Caco-2 (cell line): Measurements from ENCODE around the gene RSPO1. TPM values are rescaled to one million over a fixed set of nuclear protein-coding genes. Genes with fewer than 3 reads are reported as not detected.

Experiments used
- BruUV-seq: library from RNA; stranded (reverse); fragments of 400-500 nt; replicated peaks from 2 replicates; lab custom pipeline; 2021; lab: Mats Ljungman, UMichigan
- CTCF ChIA-PET: fragments of 300-600 bp; sonication (Branson Sonifier 250); formaldehyde crosslinking; loops from one replicate; lab custom pipeline; 2022; ENCODE audit warnings: antibody characterized with exemption; lab: Charles Lee
- POLR2A ChIA-PET: fragments of 300-600 bp; sonication (Branson Sonifier 250); formaldehyde crosslinking; loops from one replicate; lab custom pipeline; 2022; ENCODE audit warnings: antibody characterized with exemption; lab: Charles Lee
- DNase-seq, 2 experiments: peaks; one replicate each; pipeline versions ENCODE4 v3.0.0 to v3.0.0-alpha.2; 2020 to 2022
- H3K27me3 ChIP-seq: replicated peaks from 2 replicates; pipeline ENCODE4 v1.6.0; 2011; ENCODE audit warnings: low read length; ENCODE audit not compliant: control insufficient read depth, insufficient read depth
- H3K36me3 ChIP-seq: 2 replicates; pipeline ENCODE4 v1.5.1; 2011; ENCODE audit warnings: low read length; ENCODE audit not compliant: control insufficient read depth, insufficient read depth
- H3K4me1 ChIP-seq: fragments of 250-450 bp; sonication (Bioruptor Pico); 2 replicates; pipeline ENCODE4 v1.5.1; 2020; ENCODE audit warnings: mild to moderate bottlenecking
- H3K4me3 ChIP-seq: 2 replicates; pipeline ENCODE4 v1.5.1; 2011; ENCODE audit warnings: low read depth, mild to moderate bottlenecking, control low read depth, low read length
- H3K9me3 ChIP-seq: fragments of 250-450 bp; sonication (Bioruptor Pico); 2 replicates; pipeline ENCODE4 v1.5.1; 2020; ENCODE audit warnings: mild to moderate bottlenecking, moderate library complexity
- H3K27ac Mint-ChIP-seq: one replicate; pipeline ENCODE4 v1.8.0; 2022; ENCODE audit warnings: mixed read lengths; ENCODE audit not compliant: unreplicated experiment
- H3K27me3 Mint-ChIP-seq: one replicate; pipeline ENCODE4 v1.8.0; 2022; ENCODE audit warnings: mixed read lengths; ENCODE audit not compliant: insufficient read depth, unreplicated experiment
- H3K36me3 Mint-ChIP-seq: one replicate; pipeline ENCODE4 v1.8.0; 2022; ENCODE audit warnings: mild to moderate bottlenecking, mixed read lengths; ENCODE audit not compliant: insufficient read depth, unreplicated experiment
- H3K4me1 Mint-ChIP-seq: one replicate; pipeline ENCODE4 v1.8.0; 2022; ENCODE audit warnings: low read depth, mixed read lengths; ENCODE audit not compliant: unreplicated experiment
- H3K4me3 Mint-ChIP-seq: one replicate; pipeline ENCODE4 v1.8.0; 2022; ENCODE audit warnings: mild to moderate bottlenecking, moderate library complexity, mixed read lengths; ENCODE audit not compliant: unreplicated experiment
- H3K9me3 Mint-ChIP-seq: one replicate; pipeline ENCODE4 v1.8.0; 2022; ENCODE audit warnings: mixed read lengths; ENCODE audit not compliant: unreplicated experiment
- CTCF ChIP-seq, 2 experiments: fragments of 200-600 bp in 1 of 2; IDR thresholded peaks; 1 replicate in 1 of 2; 2 replicates in 1 of 2; pipeline versions ENCODE4 v1.5.1 to v1.8.0; 2011 to 2022; ENCODE audit warnings: antibody characterized with exemption in 1 of 2, control low read depth in 1 of 2, inconsistent platforms in 1 of 2, low read depth in 1 of 2, low read length in 1 of 2, mild to moderate bottlenecking in 1 of 2, moderate library complexity in 1 of 2; ENCODE audit not compliant: insufficient read depth in 1 of 2, severe bottlenecking in 1 of 2, unreplicated experiment in 1 of 2
- intact Hi-C: fragments of 100-400 bp; cut with micrococcal nuclease; formaldehyde crosslinking; loops from one replicate; pipeline ENCODE4 v1.10.0; 2022; ENCODE audit not compliant: unreplicated experiment
- total RNA-seq: library from RNA; stranded (reverse); gene quantifications from 2 replicates; pipeline ENCODE4 v1.2.3, GENCODE V29; 2022

RSPO1 gene
- total RNA-seq, 1 experiment from 2014 or later, result not detected

GRCh38 chr1:37651803-37652202 is 17.1 kb upstream of the RSPO1 start:
- Histone ChIP-seq H3K36me3 (no peaks in the 10 kb centered on the region), H3K9me3 (no peaks in the 10 kb centered on the region), H3K4me3 (no peak overlapping the region), H3K4me1 (no peaks in the 10 kb centered on the region), H3K27me3 (no peaks in the 10 kb centered on the region)
- H3K9me3 Mint-ChIP-seq, result no peaks in the 10 kb centered on the region
- H3K27me3 Mint-ChIP-seq, result no peaks in the 10 kb centered on the region
- TF ChIP-seq CTCF (IDR thresholded peaks at IDR 0.05; ENCODE audit: insufficient read depth in 1 of 2, low read depth in 1 of 2, low read length in 1 of 2, severe bottlenecking in 1 of 2, unreplicated experiment in 1 of 2), result no peak
- DNase-seq, result no peak
- CTCF ChIA-PET, result no interaction called here
- no peak overlapping the region for H3K27ac Mint-ChIP-seq
- POLR2A ChIA-PET, result no interaction called here
- intact Hi-C loops, result no loop called here
- H3K4me1 Mint-ChIP-seq, result no peaks in the 10 kb centered on the region
- no peaks in the 10 kb centered on the region for H3K36me3 Mint-ChIP-seq
- BruUV-seq, result no TSS peak
- H3K4me3 Mint-ChIP-seq, result no peak overlapping the region

- Mint-ChIP-seq H3K9me3 (no peaks in the 10 kb centered on the region), H3K36me3 (no peaks in the 10 kb centered on the region), H3K27ac (no peak overlapping the region), H3K4me1 (no peaks in the 10 kb centered on the region), H3K4me3 (no peak overlapping the region), H3K27me3 (no peaks in the 10 kb centered on the region)
- no peak for DNase-seq
- intact Hi-C loops, result no loop called here
- Histone ChIP-seq H3K27me3 (no peaks in the 10 kb centered on the region), H3K36me3 (no peaks in the 10 kb centered on the region), H3K4me1 (no peaks in the 10 kb centered on the region), H3K4me3 (no peak overlapping the region), H3K9me3 (no peaks in the 10 kb centered on the region)
- ChIA-PET POLR2A (no interaction called here), CTCF (no interaction called here)
- no peak for TF ChIP-seq CTCF (IDR thresholded peaks at IDR 0.05; ENCODE audit: insufficient read depth in 1 of 2, low read depth in 1 of 2, low read length in 1 of 2, severe bottlenecking in 1 of 2, unreplicated experiment in 1 of 2)
- no TSS peak for BruUV-seq
These were observed 16.0 kb upstream of the RSPO1 start for GRCh38 chr1:37650721-37651120.

DNA sequence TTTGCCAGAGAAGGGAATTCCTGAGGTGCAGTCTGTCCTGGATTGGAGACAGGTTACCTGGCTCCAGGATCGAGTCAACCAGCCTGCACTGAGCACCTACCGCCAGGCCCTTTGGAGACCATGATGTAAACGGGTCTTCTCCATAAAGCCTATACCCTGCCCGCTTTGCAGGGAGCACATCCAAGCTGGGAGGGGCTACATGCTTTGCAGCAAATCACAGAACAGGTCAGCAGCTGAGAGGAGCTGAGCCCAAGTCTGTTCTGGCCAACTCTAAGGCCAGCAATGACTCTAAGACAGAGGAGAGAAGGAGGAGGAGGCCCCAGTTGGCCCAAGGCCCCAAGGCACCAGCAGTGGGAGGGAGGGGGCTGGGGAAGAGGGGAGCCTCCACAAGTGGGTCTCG is 15.5 kb upstream of the RSPO1 start:
- Histone ChIP-seq H3K36me3 (no peaks in the 10 kb centered on the region), H3K9me3 (no peaks in the 10 kb centered on the region), H3K4me1 (no peaks in the 10 kb centered on the region), H3K4me3 (no peak overlapping the region), H3K27me3 (no peaks in the 10 kb centered on the region)
- no peaks in the 10 kb centered on the region for H3K36me3 Mint-ChIP-seq
- no peak overlapping the region for H3K27ac Mint-ChIP-seq
- no peaks in the 10 kb centered on the region for H3K27me3 Mint-ChIP-seq
- no peak for DNase-seq
- no peak overlapping the region for H3K4me3 Mint-ChIP-seq
- H3K9me3 Mint-ChIP-seq, result no peaks in the 10 kb centered on the region
- intact Hi-C loops, result no loop called here
- no TSS peak for BruUV-seq
- H3K4me1 Mint-ChIP-seq, result no peaks in the 10 kb centered on the region
- ChIA-PET POLR2A (no interaction called here), CTCF (no interaction called here)
- no peak for TF ChIP-seq CTCF (IDR thresholded peaks at IDR 0.05; ENCODE audit: insufficient read depth in 1 of 2, low read depth in 1 of 2, low read length in 1 of 2, severe bottlenecking in 1 of 2, unreplicated experiment in 1 of 2)
